ENCODE data around the gene RNF151. TPM values are rescaled to one million over a fixed set of nuclear protein-coding genes. Genes with fewer than 3 reads are reported as not detected.

The RNF151 gene
- total RNA-seq, 8 experiments from 2014 or later, result 0.16 TPM; not detected in 7

- in situ Hi-C loops (cut with MboI; ENCODE audit: low pct_unique_long_range_greater_than_20kb in 2 of 9, low sequenced_read_pairs in 9 of 9, unreplicated experiment in 9 of 9), result loop anchor here in 3 of 9 experiments (25.0 kb wide), 1 partner anchor 121 kb away; the partner anchor contains the start of genes PKD1 (in 3 of the 3) and RAB26 (in 3 of the 3)
- H3K4me1 ChIP-seq (replicated peaks in 1 of 2), result peaks cover 0 to 17% of the 10 kb centered on the region in 2 donors
- 0 to 100% (median 22%) methylated on average over 1 to 7 of the region's 13 CpGs; no CpG with 5 or more reads in 4 of the 10 experiments for WGBS, 10 experiments
Observed at GRCh38 chr16:2016407-2016922, 49.8 kb downstream of the RNF151 start.

More at GRCh38 chr16:2016407-2016922, 49.8 kb downstream of the RNF151 start:
- no peak overlapping the region for H3K27ac ChIP-seq
- H3K4me3 ChIP-seq, result no peak overlapping the region
- peak in 4 of 8 experiments; percentile 8 to 17 (median 10) for ATAC-seq (replicated peaks in 6 of 8)

Other genes with a start within 250 kb of the RNF151 start
- gene NME3, start 195.3 kb upstream of the RNF151 start, total RNA-seq, result 10 to 100 TPM; 41.7 to 59.9 (median 43.5) TPM
- gene EME2, start 194.0 kb upstream of the RNF151 start, total RNA-seq, result 10 to 100 TPM in 2 of 8 experiments, 1 to 10 TPM in 6; 4.6 to 21.1 (median 6.4) TPM
- gene MRPS34, start 193.7 kb upstream of the RNF151 start, total RNA-seq, result 100 to 1,000 TPM in 3 of 8 experiments, 10 to 100 TPM in 5; 68.4 to 150 (median 87.1) TPM
- gene SPSB3, start 184.3 kb upstream of the RNF151 start, total RNA-seq, result 10 to 100 TPM; 15.0 to 73.8 (median 36.0) TPM
- 10 to 100 TPM; 53.7 to 89.6 (median 67.6) TPM for gene NUBP2, start 183.9 kb upstream of the RNF151 start, total RNA-seq
- 1 to 10 TPM in 2 of 8 experiments, under 1 TPM in 6; 0.25 to 1.1 (median 0.68) TPM for gene IGFALS, start 173.2 kb upstream of the RNF151 start, total RNA-seq
- gene HAGH, start 140.0 kb upstream of the RNF151 start, total RNA-seq, result 10 to 100 TPM; 27.8 to 67.6 (median 38.9) TPM
- 10 to 100 TPM; 25.1 to 62.0 (median 30.8) TPM for gene FAHD1, start 139.7 kb upstream of the RNF151 start, total RNA-seq
- gene MEIOB, start 94.7 kb upstream of the RNF151 start, total RNA-seq, result 1 to 10 TPM in 3 of 8 experiments, under 1 TPM in 4, not detected in 1; 0.05 to 2.8 (median 0.78) TPM
- 1 to 10 TPM in 1 of 8 experiments, under 1 TPM in 1, not detected in 6; 0.25 to 1.1 TPM for gene HS3ST6, start 48.4 kb upstream of the RNF151 start, total RNA-seq
- gene MSRB1, start 23.7 kb upstream of the RNF151 start, total RNA-seq, result 10 to 100 TPM in 2 of 8 experiments, 1 to 10 TPM in 6; 2.8 to 18.1 (median 6.3) TPM
- 1 to 10 TPM in 1 of 8 experiments, under 1 TPM in 6, not detected in 1; 0.08 to 1.4 (median 0.22) TPM for gene RPL3L, start 12.2 kb upstream of the RNF151 start, total RNA-seq
- gene NDUFB10, start 7.3 kb upstream of the RNF151 start, total RNA-seq, result 100 to 1,000 TPM; 153 to 255 (median 183) TPM
- gene RPS2, start 2.0 kb upstream of the RNF151 start, total RNA-seq, result 1,000 to 10,000 TPM; 1,718 to 3,761 (median 2,257) TPM
- 10 to 100 TPM; 18.4 to 55.5 (median 31.7) TPM for gene TBL3, start 5.2 kb downstream of the RNF151 start, total RNA-seq
- gene NOXO1, start 14.6 kb downstream of the RNF151 start, total RNA-seq, result under 1 TPM in 4 of 8 experiments, not detected in 4; 0.21 to 0.73 (median 0.26) TPM
- gene GFER, start 17.3 kb downstream of the RNF151 start, total RNA-seq, result 10 to 100 TPM; 14.4 to 37.3 (median 25.2) TPM
- 10 to 100 TPM in 5 of 8 experiments, 1 to 10 TPM in 2, under 1 TPM in 1; 0.36 to 54.5 (median 18.2) TPM for gene SYNGR3, start 23.1 kb downstream of the RNF151 start, total RNA-seq
- gene ZNF598, start 43.0 kb downstream of the RNF151 start, total RNA-seq, result 10 to 100 TPM; 17.6 to 49.1 (median 27.6) TPM
- 1 to 10 TPM in 2 of 8 experiments, under 1 TPM in 3, not detected in 3; 0.27 to 1.7 (median 0.92) TPM for gene NPW, start 52.9 kb downstream of the RNF151 start, total RNA-seq
- 10 to 100 TPM in 4 of 8 experiments, 1 to 10 TPM in 4; 1.2 to 27.4 (median 7.8) TPM for gene NHERF2, start 60.0 kb downstream of the RNF151 start, total RNA-seq
- 10 to 100 TPM; 13.0 to 28.3 (median 18.8) TPM for gene NTHL1, start 81.0 kb downstream of the RNF151 start, total RNA-seq
- 100 to 1,000 TPM in 1 of 8 experiments, 10 to 100 TPM in 7; 28.1 to 102 (median 53.2) TPM for gene TSC2, start 81.1 kb downstream of the RNF151 start, total RNA-seq
- 100 to 1,000 TPM in 1 of 8 experiments, 10 to 100 TPM in 7; 27.9 to 123 (median 58.3) TPM for gene PKD1, start 169.0 kb downstream of the RNF151 start, total RNA-seq
- 10 to 100 TPM in 2 of 8 experiments, 1 to 10 TPM in 6; 3.3 to 22.2 (median 5.2) TPM for gene RAB26, start 181.8 kb downstream of the RNF151 start, total RNA-seq
- 10 to 100 TPM; 20.7 to 82.2 (median 33.3) TPM for gene TRAF7, start 188.9 kb downstream of the RNF151 start, total RNA-seq
- gene CASKIN1, start 229.7 kb downstream of the RNF151 start, total RNA-seq, result 10 to 100 TPM in 1 of 8 experiments, 1 to 10 TPM in 6, under 1 TPM in 1; 0.61 to 12.2 (median 6.0) TPM
- gene MLST8, start 238.6 kb downstream of the RNF151 start, total RNA-seq, result 10 to 100 TPM; 25.9 to 59.8 (median 38.7) TPM
- 10 to 100 TPM in 2 of 8 experiments, 1 to 10 TPM in 6; 1.1 to 15.1 (median 8.4) TPM for gene BRICD5, start 244.0 kb downstream of the RNF151 start, total RNA-seq
- gene PGP, start 248.0 kb downstream of the RNF151 start, total RNA-seq, result 10 to 100 TPM in 4 of 8 experiments, 1 to 10 TPM in 4; 6.5 to 14.9 (median 9.9) TPM

All from motor neuron (in vitro differentiated cells).